GM12878 (cell line): ENCODE data around the gene FBXW10B. TPM values are rescaled to one million over a fixed set of nuclear protein-coding genes. Genes with fewer than 3 reads are reported as not detected.

Source experiments
- ATAC-seq: fragments of 200-7000 bp; cut with Tn5 transposase; 3 replicates; pipeline ENCODE4 v1.9.1; 2020; ENCODE audit warnings: mild to moderate bottlenecking, moderate library complexity
- BruUV-seq: library from RNA; stranded (reverse); fragments of 400-500 nt; replicated peaks from 2 replicates; lab custom pipeline; 2021; lab: Mats Ljungman, UMichigan
- CTCF ChIA-PET: fragments of 300-600 bp; sonication (Branson Sonifier 250); formaldehyde crosslinking; extraction: SDS; loops from one replicate; lab custom pipeline; 2021; ENCODE audit warnings: inconsistent platforms; lab: Yijun Ruan, JAX
- POLR2A ChIA-PET: fragments of 350-600 bp; formaldehyde crosslinking; extraction: SDS; loops from one replicate; lab custom pipeline; 2021; ENCODE audit warnings: inconsistent platforms; lab: Charles Lee
- RAD21 ChIA-PET: fragments of 300-600 bp; sonication (Branson Sonifier 250); formaldehyde crosslinking; loops from one replicate; lab custom pipeline; 2023; ENCODE audit warnings: antibody characterized with exemption; ENCODE audit not compliant: unreplicated experiment; lab: Charles Lee
- SMC1A ChIA-PET: fragments of 300-600 bp; sonication (Branson Sonifier 250); formaldehyde crosslinking; loops from one replicate; lab custom pipeline; 2023; ENCODE audit not compliant: unreplicated experiment, uncharacterized antibody; lab: Charles Lee
- DNase-seq: peaks from one replicate; pipeline ENCODE4 v3.0.0-alpha.2; 2011; ENCODE audit warnings: low read depth, low spot score
- FAIRE-seq: peaks from 3 replicates; lab custom pipeline; 2011; peaks lifted over from hg19 to GRCh38; lab: Jason Lieb, UNC
- H2AFZ ChIP-seq: 2 replicates; pipeline ENCODE4 v1.6.0; 2011; ENCODE audit warnings: low read depth, low read length, control low read depth; ENCODE audit not compliant: control insufficient read depth
- H3K27ac ChIP-seq: 2 replicates; pipeline ENCODE4 v1.5.1; 2011; ENCODE audit warnings: control low read depth; ENCODE audit not compliant: control insufficient read depth, insufficient read depth
- H3K27me3 ChIP-seq, 2 experiments: replicated peaks in 1 of 2; 2 replicates each; pipeline versions ENCODE4 v1.6.0 to v1.6.1; 2011; ENCODE audit warnings: low read length in 1 of 2; ENCODE audit not compliant: control insufficient read depth in 2 of 2, insufficient read depth in 2 of 2
- H3K36me3 ChIP-seq, 2 experiments: 2 replicates each; pipeline ENCODE4 v1.5.1; 2011; ENCODE audit warnings: low read length in 1 of 2; ENCODE audit not compliant: control insufficient read depth in 2 of 2, insufficient read depth in 2 of 2
- H3K4me1 ChIP-seq: 2 replicates; pipeline ENCODE4 v1.6.1; 2011; ENCODE audit warnings: mild to moderate bottlenecking, low read length, moderate library complexity, mixed read lengths; ENCODE audit not compliant: control insufficient read depth, insufficient read depth
- H3K4me2 ChIP-seq: 2 replicates; pipeline ENCODE4 v1.6.0; 2011; ENCODE audit warnings: control low read depth; ENCODE audit not compliant: control insufficient read depth, insufficient read depth
- H3K4me3 ChIP-seq: fragments of 200-600 bp; sonication (generic); 2 replicates; pipeline ENCODE4 v1.5.1; 2016
- H3K79me2 ChIP-seq: 2 replicates; pipeline ENCODE4 v1.6.0; 2011; ENCODE audit warnings: low read length; ENCODE audit not compliant: control insufficient read depth, insufficient read depth
- H3K9ac ChIP-seq: 2 replicates; pipeline ENCODE4 v1.8.0; 2011; ENCODE audit warnings: low read length, control low read depth, mixed read lengths; ENCODE audit not compliant: control insufficient read depth, insufficient read depth
- H3K9me3 ChIP-seq: replicated peaks from 3 replicates; pipeline ENCODE4 v1.5.1; 2011; ENCODE audit warnings: mild to moderate bottlenecking, low read length; ENCODE audit not compliant: control insufficient read depth, insufficient read depth
- H4K20me1 ChIP-seq: 2 replicates; pipeline ENCODE4 v1.6.0; 2011; ENCODE audit not compliant: control insufficient read depth, insufficient read depth
- ATF7 ChIP-seq: fragments of 450-650 bp; IDR thresholded peaks from 2 replicates; pipeline ENCODE4 v1.6.1; 2016; ENCODE audit warnings: low read depth, mild to moderate bottlenecking
- EP300 ChIP-seq, 2 experiments: fragments of 150-350 bp in 1 of 2; IDR thresholded peaks; 2 replicates each; pipeline ENCODE4 v1.6.1; 2011 to 2012; ENCODE audit warnings: low read depth in 2 of 2, low read length in 2 of 2, borderline replicate concordance in 1 of 2, improper control_type of control experiment in 1 of 2, inconsistent platforms in 1 of 2; ENCODE audit not compliant: control insufficient read depth in 1 of 2
- STAT1 ChIP-seq: fragments of 450-650 bp; conservative IDR thresholded peaks from 2 replicates; pipeline ENCODE4 v1.6.1; 2014; ENCODE audit warnings: antibody characterized with exemption, mild to moderate bottlenecking
- WGBS: methylation state at CpG from one replicate; pipeline ENCODE4 v1.1.6; 2016; ENCODE audit warnings: low lambda C conversion rate; ENCODE audit not compliant: insufficient replicate concordance, insufficient coverage; ENCODE audit errors: missing lambda C conversion rate; 5-methylcytosine and 5-hydroxymethylcytosine counted together
- in situ Hi-C: fragments of 300-500 bp; cut with MboI; formaldehyde crosslinking; loops from 9 replicates; pipeline ENCODE4 v1.14.3; 2018; ENCODE audit warnings: mixed read lengths
- intact Hi-C: fragments of 100-400 bp; cut with micrococcal nuclease; formaldehyde crosslinking; loops from one replicate; pipeline ENCODE4 v1.14.2; 2022; ENCODE audit not compliant: unreplicated experiment
- polyA plus RNA-seq, 11 experiments: library from polyadenylated mRNA; depleted of rRNA in 4 of 11; unstranded in 6 of 11; stranded (reverse) in 5 of 11; fragments of >200 nt; fragmentation: Nextera tagmentation in 4 of 11; fragmentation: Illumina TruSeq in 1 of 11; extraction: Ambion mirVana in 4 of 11; extraction: Trizol in 1 of 11; gene quantifications; 1 replicate in 1 of 11; 2 replicates in 10 of 11; pipeline versions ENCODE4 v1.2.1 to v1.2.3, GENCODE V29; 2011 to 2016; ENCODE audit warnings: inconsistent platforms in 2 of 11, missing spikeins in 2 of 11, low read depth in 1 of 11
- total RNA-seq, 4 experiments: library from RNA; depleted of rRNA in 3 of 4; stranded (reverse); fragments of >200 nt in 3 of 4; fragmentation: Illumina TruSeq in 1 of 4; extraction: Trizol in 1 of 4; gene quantifications; 2 replicates each; pipeline versions ENCODE4 v1.2.1 to v1.2.3, GENCODE V29; 2013 to 2021
- TF ChIP-seq, protein P1 (sequence below): fragments of 450-650 bp; IDR thresholded peaks from 2 replicates; pipeline ENCODE4 v1.6.1; 2017; ENCODE audit warnings: mild to moderate bottlenecking, low read depth, inconsistent platforms; ENCODE audit not compliant: poor library complexity, severe bottlenecking
- TF ChIP-seq, protein P2 (sequence below): IDR thresholded peaks from 2 replicates; pipeline ENCODE4 v1.6.1; 2012; ENCODE audit warnings: low read depth, low read length, improper control_type of control experiment
- TF ChIP-seq, protein P3 (sequence below): fragments of 450-650 bp; IDR thresholded peaks from 2 replicates; pipeline ENCODE4 v1.6.1; 2017; ENCODE audit warnings: antibody characterized with exemption, mild to moderate bottlenecking, moderate library complexity
- TF ChIP-seq, protein P4 (sequence below): fragments of 150-350 bp; IDR thresholded peaks from 2 replicates; pipeline ENCODE4 v1.6.1; 2014; ENCODE audit warnings: mild to moderate bottlenecking, low read depth, low read length

FBXW10B gene
- total and polyA plus RNA-seq, 10 of the 15 experiments (the other 5 are each of a cell fraction or from before 2014, with no cell fraction given): 0.04 to 0.19 (median 0.11) TPM; not detected in 5

DNA sequence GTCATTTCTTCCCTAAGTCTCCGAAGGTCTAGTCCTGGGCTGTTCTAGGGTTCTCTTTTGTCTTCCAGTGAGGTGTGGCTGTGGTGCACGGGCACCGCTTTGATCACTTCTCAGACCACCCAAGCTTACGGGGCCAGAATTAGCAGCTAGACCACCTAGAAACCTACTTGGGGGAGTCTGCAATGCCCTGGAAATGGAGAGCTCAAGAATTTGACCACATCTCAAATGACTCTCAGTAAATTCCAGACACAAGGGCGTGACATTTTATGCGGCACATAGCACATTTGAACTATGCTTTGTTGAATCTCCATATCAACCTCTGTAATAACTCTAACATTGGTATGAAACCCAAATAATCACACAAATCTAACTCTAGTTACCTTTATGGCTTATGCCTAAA is 39.7 kb upstream of the FBXW10B start:
- ChIA-PET SMC1A (interaction anchor here (0.6 kb wide), 1 partner anchor 10 kb away, joined by 3 read pairs; no protein-coding TSS in a partner anchor), POLR2A (no interaction called here), RAD21 (no interaction called here), CTCF (no interaction called here)
- DNase-seq: no peak
- Histone ChIP-seq H4K20me1 (no peaks in the 10 kb centered on the region), H3K27me3 (no peaks in the 10 kb centered on the region), H3K9me3 (no peaks in the 10 kb centered on the region), H3K36me3 (peaks cover under 1 to 3% of the 10 kb centered on the region in 2 experiments; a peak in 3 of 4 replicates), H3K9ac (no peak overlapping the region), H3K4me3 (no peak overlapping the region), H3K4me2 (no peak overlapping the region), H3K79me2 (no peaks in the 10 kb centered on the region), H3K4me1 (peaks cover 7% of the 10 kb centered on the region), H3K27ac (no peak overlapping the region), H2AFZ (no peak overlapping the region)
- no peak for FAIRE-seq
- TF ChIP-seq ATF7 (no peak), STAT1 (no peak)
- no peak for ATAC-seq
- WGBS: 96% methylated on average over 6 of the region's 6 CpGs
- in situ Hi-C loops: no loop called here
- intact Hi-C loops: no loop called here
- BruUV-seq: no TSS peak

DNA sequence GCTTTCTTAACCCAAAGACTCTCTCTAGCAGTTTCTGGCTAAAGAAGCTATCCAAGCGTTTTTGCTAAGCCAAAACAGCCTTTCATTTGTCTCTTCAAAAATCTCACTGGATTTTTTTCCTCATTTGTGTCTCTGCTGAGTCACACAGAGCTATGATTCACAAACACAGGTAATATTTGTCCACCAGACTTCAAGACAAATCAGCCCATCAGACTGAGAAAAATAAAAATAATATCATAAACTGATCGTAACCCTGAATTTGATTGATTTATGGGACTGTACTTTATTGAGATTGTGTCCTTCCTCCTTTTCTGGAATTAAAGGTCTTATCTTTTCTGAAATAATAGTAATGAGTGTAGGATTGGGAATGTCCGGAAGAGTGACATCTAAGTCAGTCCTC is 38.8 kb upstream of the FBXW10B start:
- intact Hi-C loops: no loop called here
- SMC1A ChIA-PET: no interaction called here
- no peak for FAIRE-seq
- TF ChIP-seq ATF7 (no peak), EP300 (IDR thresholded peaks at IDR 0.05; ENCODE audit: borderline replicate concordance in 1 of 2, control insufficient read depth in 1 of 2, low read depth in 2 of 2, low read length in 2 of 2) (no peak)
- TF ChIP-seq, protein P1, sequence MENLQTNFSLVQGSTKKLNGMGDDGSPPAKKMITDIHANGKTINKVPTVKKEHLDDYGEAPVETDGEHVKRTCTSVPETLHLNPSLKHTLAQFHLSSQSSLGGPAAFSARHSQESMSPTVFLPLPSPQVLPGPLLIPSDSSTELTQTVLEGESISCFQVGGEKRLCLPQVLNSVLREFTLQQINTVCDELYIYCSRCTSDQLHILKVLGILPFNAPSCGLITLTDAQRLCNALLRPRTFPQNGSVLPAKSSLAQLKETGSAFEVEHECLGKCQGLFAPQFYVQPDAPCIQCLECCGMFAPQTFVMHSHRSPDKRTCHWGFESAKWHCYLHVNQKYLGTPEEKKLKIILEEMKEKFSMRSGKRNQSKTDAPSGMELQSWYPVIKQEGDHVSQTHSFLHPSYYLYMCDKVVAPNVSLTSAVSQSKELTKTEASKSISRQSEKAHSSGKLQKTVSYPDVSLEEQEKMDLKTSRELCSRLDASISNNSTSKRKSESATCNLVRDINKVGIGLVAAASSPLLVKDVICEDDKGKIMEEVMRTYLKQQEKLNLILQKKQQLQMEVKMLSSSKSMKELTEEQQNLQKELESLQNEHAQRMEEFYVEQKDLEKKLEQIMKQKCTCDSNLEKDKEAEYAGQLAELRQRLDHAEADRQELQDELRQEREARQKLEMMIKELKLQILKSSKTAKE: no peak
- TF ChIP-seq, protein P2, sequence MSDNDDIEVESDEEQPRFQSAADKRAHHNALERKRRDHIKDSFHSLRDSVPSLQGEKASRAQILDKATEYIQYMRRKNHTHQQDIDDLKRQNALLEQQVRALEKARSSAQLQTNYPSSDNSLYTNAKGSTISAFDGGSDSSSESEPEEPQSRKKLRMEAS: no peak
- TF ChIP-seq, protein P3, sequence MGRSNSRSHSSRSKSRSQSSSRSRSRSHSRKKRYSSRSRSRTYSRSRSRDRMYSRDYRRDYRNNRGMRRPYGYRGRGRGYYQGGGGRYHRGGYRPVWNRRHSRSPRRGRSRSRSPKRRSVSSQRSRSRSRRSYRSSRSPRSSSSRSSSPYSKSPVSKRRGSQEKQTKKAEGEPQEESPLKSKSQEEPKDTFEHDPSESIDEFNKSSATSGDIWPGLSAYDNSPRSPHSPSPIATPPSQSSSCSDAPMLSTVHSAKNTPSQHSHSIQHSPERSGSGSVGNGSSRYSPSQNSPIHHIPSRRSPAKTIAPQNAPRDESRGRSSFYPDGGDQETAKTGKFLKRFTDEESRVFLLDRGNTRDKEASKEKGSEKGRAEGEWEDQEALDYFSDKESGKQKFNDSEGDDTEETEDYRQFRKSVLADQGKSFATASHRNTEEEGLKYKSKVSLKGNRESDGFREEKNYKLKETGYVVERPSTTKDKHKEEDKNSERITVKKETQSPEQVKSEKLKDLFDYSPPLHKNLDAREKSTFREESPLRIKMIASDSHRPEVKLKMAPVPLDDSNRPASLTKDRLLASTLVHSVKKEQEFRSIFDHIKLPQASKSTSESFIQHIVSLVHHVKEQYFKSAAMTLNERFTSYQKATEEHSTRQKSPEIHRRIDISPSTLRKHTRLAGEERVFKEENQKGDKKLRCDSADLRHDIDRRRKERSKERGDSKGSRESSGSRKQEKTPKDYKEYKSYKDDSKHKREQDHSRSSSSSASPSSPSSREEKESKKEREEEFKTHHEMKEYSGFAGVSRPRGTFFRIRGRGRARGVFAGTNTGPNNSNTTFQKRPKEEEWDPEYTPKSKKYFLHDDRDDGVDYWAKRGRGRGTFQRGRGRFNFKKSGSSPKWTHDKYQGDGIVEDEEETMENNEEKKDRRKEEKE: no peak
- TF ChIP-seq, protein P4, sequence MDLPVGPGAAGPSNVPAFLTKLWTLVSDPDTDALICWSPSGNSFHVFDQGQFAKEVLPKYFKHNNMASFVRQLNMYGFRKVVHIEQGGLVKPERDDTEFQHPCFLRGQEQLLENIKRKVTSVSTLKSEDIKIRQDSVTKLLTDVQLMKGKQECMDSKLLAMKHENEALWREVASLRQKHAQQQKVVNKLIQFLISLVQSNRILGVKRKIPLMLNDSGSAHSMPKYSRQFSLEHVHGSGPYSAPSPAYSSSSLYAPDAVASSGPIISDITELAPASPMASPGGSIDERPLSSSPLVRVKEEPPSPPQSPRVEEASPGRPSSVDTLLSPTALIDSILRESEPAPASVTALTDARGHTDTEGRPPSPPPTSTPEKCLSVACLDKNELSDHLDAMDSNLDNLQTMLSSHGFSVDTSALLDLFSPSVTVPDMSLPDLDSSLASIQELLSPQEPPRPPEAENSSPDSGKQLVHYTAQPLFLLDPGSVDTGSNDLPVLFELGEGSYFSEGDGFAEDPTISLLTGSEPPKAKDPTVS: no peak

More for the DNA sequence above, 38.8 kb upstream of the FBXW10B start:
- ChIA-PET RAD21 (no interaction called here), POLR2A (no interaction called here), CTCF (no interaction called here)
- H3K27ac ChIP-seq: no peak overlapping the region
- no peaks in the 10 kb centered on the region for H3K9me3 ChIP-seq
- H3K79me2 ChIP-seq: no peaks in the 10 kb centered on the region
- WGBS: 95% methylated on average over 3 of the region's 3 CpGs
- DNase-seq (no peak), ATAC-seq (no peak)
- no peak overlapping the region for H2AFZ ChIP-seq
- H3K4me3 ChIP-seq: no peak overlapping the region
- in situ Hi-C loops: no loop called here
- H3K27me3 ChIP-seq: no peaks in the 10 kb centered on the region
- peaks cover 7% of the 10 kb centered on the region for H3K4me1 ChIP-seq
- H3K36me3 ChIP-seq: 0 out of 4 replicates have a peak, but pooled peaks cover 0 to 2% of the 10 kb centered on the region in 2 experiments
- H3K4me2 ChIP-seq: no peak overlapping the region
- no TSS peak for BruUV-seq
- H3K9ac ChIP-seq: no peak overlapping the region
- no peaks in the 10 kb centered on the region for H4K20me1 ChIP-seq
